ENCODE measurements around the gene CREB3. TPM values are rescaled to one million over a fixed set of nuclear protein-coding genes. Genes with fewer than 3 reads are reported as not detected.
A peak's percentile ranks its signal among the peaks of the same experiment; 100 is the strongest.

CREB3 gene
- total RNA-seq, 1 experiment from 2014 or later, result 26.5 TPM

- no peak for TF ChIP-seq CTCF (IDR thresholded peaks at IDR 0.05; ENCODE audit: unreplicated experiment)
- Mint-ChIP-seq H3K27ac (ENCODE audit: unreplicated experiment) (no peak overlapping the region), H3K27me3 (ENCODE audit: unreplicated experiment) (no peaks in the 10 kb centered on the region), H3K36me3 (ENCODE audit: insufficient read depth, unreplicated experiment) (peaks cover 37% of the 10 kb centered on the region), H3K4me3 (ENCODE audit: low read depth, unreplicated experiment) (no peak overlapping the region), H3K9me3 (ENCODE audit: low read depth, unreplicated experiment) (no peaks in the 10 kb centered on the region), H3K4me1 (ENCODE audit: low read depth, unreplicated experiment) (no peaks in the 10 kb centered on the region)
- CTCF ChIA-PET, result interaction anchor here (0.6 to 1.0 kb wide), 2 partner anchors 31 to 32 kb away, joined by 3 to 5 read pairs; no protein-coding TSS in a partner anchor
- intact Hi-C loops (cut with micrococcal nuclease; ENCODE audit: unreplicated experiment), result no loop called here
- BruUV-seq (replicated peaks), result no TSS peak
- DNase-seq, result no peak
Observed at GRCh38 chr9:35728041-35728971, 4.2 kb upstream of the CREB3 start.

- no peak for TF ChIP-seq CTCF (IDR thresholded peaks at IDR 0.05; ENCODE audit: unreplicated experiment)
- BruUV-seq (replicated peaks), result no TSS peak
- no peak for DNase-seq
- no peaks in the 10 kb centered on the region for H3K4me1 Mint-ChIP-seq (ENCODE audit: low read depth, unreplicated experiment)
- peaks cover 39% of the 10 kb centered on the region for H3K36me3 Mint-ChIP-seq (ENCODE audit: insufficient read depth, unreplicated experiment)
- no peak overlapping the region for H3K27ac Mint-ChIP-seq (ENCODE audit: unreplicated experiment)
- intact Hi-C loops (cut with micrococcal nuclease; ENCODE audit: unreplicated experiment), result no loop called here
- no peaks in the 10 kb centered on the region for H3K27me3 Mint-ChIP-seq (ENCODE audit: unreplicated experiment)
- H3K4me3 Mint-ChIP-seq (ENCODE audit: low read depth, unreplicated experiment), result no peak overlapping the region
- H3K9me3 Mint-ChIP-seq (ENCODE audit: low read depth, unreplicated experiment), result no peaks in the 10 kb centered on the region
- CTCF ChIA-PET, result no interaction called here
Observed at GRCh38 chr9:35729101-35729500, 3.4 kb upstream of the CREB3 start.

GRCh38 chr9:35729700-35730485 lies 2.6 kb upstream of the CREB3 start:
- peak; percentile 19 for DNase-seq
- Mint-ChIP-seq H3K36me3 (ENCODE audit: insufficient read depth, unreplicated experiment) (peaks cover 35% of the 10 kb centered on the region), H3K4me1 (ENCODE audit: low read depth, unreplicated experiment) (no peaks in the 10 kb centered on the region), H3K27ac (ENCODE audit: unreplicated experiment) (no peak overlapping the region), H3K27me3 (ENCODE audit: unreplicated experiment) (no peaks in the 10 kb centered on the region), H3K4me3 (ENCODE audit: low read depth, unreplicated experiment) (no peak overlapping the region), H3K9me3 (ENCODE audit: low read depth, unreplicated experiment) (no peaks in the 10 kb centered on the region)
- CTCF ChIA-PET, result interaction anchor here (0.8 kb wide), 1 partner anchor 19 kb away, joined by 3 read pairs; the partner anchor contains the start of genes GBA2 and RGP1
- intact Hi-C loops (cut with micrococcal nuclease; ENCODE audit: unreplicated experiment), result loop anchor here (10.0 kb wide), 2 partner anchors 65 to 85 kb away; partner anchors contain the start of genes ARHGEF39, HINT2 and SPAG8
- peak; percentile 24 for TF ChIP-seq CTCF (IDR thresholded peaks at IDR 0.05; ENCODE audit: unreplicated experiment)
- TSS peak; percentile 57 for BruUV-seq (replicated peaks)

- peaks cover 35% of the 10 kb centered on the region for H3K36me3 Mint-ChIP-seq (ENCODE audit: insufficient read depth, unreplicated experiment)
- TF ChIP-seq CTCF (IDR thresholded peaks at IDR 0.05; ENCODE audit: unreplicated experiment), result no peak
- DNase-seq, result no peak
- H3K27me3 Mint-ChIP-seq (ENCODE audit: unreplicated experiment), result no peaks in the 10 kb centered on the region
- intact Hi-C loops (cut with micrococcal nuclease; ENCODE audit: unreplicated experiment), result loop anchor here (10.0 kb wide), 2 partner anchors 66 to 84 kb away; partner anchors contain the start of genes ARHGEF39, HINT2 and SPAG8
- no peaks in the 10 kb centered on the region for H3K4me1 Mint-ChIP-seq (ENCODE audit: low read depth, unreplicated experiment)
- no peak overlapping the region for H3K4me3 Mint-ChIP-seq (ENCODE audit: low read depth, unreplicated experiment)
- no peaks in the 10 kb centered on the region for H3K9me3 Mint-ChIP-seq (ENCODE audit: low read depth, unreplicated experiment)
- CTCF ChIA-PET, result interaction anchor here (0.8 to 1.3 kb wide), 2 partner anchors 18 to 127 kb away, joined by 3 to 4 read pairs; partner anchors contain the start of genes GBA2 and RGP1
- no peak overlapping the region for H3K27ac Mint-ChIP-seq (ENCODE audit: unreplicated experiment)
- no TSS peak for BruUV-seq (replicated peaks)
Observed at GRCh38 chr9:35730486-35730854, 2.0 kb upstream of the CREB3 start.

Measured in Calu3 (cell line).